Transverse colon (tissue), 4 donors: Measurements from ENCODE around the gene KIZ. TPM values are rescaled to one million over a fixed set of nuclear protein-coding genes. Genes with fewer than 3 reads are reported as not detected.

Experiments
- DNase-seq: peaks from one replicate; pipeline ENCODE4 v3.0.0-alpha.2; 2019
- H3K27ac ChIP-seq, 4 donors: fragments of 200-600 bp; sonication (generic); 2 replicates each; pipeline ENCODE4 v1.5.1; 2016 to 2018; ENCODE audit warnings: inconsistent platforms in 4 of 4
- H3K27me3 ChIP-seq: fragments of 200-600 bp; sonication (generic); 2 replicates; pipeline ENCODE4 v1.5.1; 2017; ENCODE audit warnings: inconsistent platforms
- H3K36me3 ChIP-seq, 4 donors: fragments of 200-600 bp; sonication (generic); 2 replicates each; pipeline ENCODE4 v1.5.1; 2017 to 2019; ENCODE audit warnings: inconsistent platforms in 4 of 4
- H3K4me1 ChIP-seq, 4 donors: fragments of 200-600 bp; sonication (generic); 2 replicates each; pipeline ENCODE4 v1.5.1; 2017 to 2020; ENCODE audit warnings: inconsistent platforms in 4 of 4
- H3K4me3 ChIP-seq, 4 donors: fragments of 200-600 bp; sonication (generic); 1 replicate in 1 of 4; 2 replicates in 3 of 4; pipeline versions ENCODE4 v1.5.1 to v1.6.1; 2017 to 2019; ENCODE audit warnings: inconsistent platforms in 4 of 4
- H3K9me3 ChIP-seq, 2 donors: fragments of 200-600 bp; sonication (generic); 2 replicates each; pipeline ENCODE4 v1.5.1; 2017 to 2019; ENCODE audit warnings: inconsistent platforms in 2 of 2
- CTCF ChIP-seq, 5 experiments: fragments of 200-600 bp in 3 of 5; fragments of 450-650 bp in 2 of 5; sonication (generic) in 3 of 5; IDR thresholded peaks; 1 replicate in 2 of 5; 2 replicates in 3 of 5; pipeline ENCODE4 v1.5.1; 2016 to 2017; ENCODE audit warnings: antibody characterized with exemption in 5 of 5, inconsistent platforms in 3 of 5, mild to moderate bottlenecking in 2 of 5, moderate library complexity in 1 of 5
- EP300 ChIP-seq: sonication (generic); formaldehyde crosslinking; IDR thresholded peaks from one replicate; pipeline ENCODE4 v1.6.1; 2017; ENCODE audit warnings: antibody characterized with exemption, low read depth
- POLR2A ChIP-seq: fragments of 450-650 bp; IDR thresholded peaks from one replicate; pipeline ENCODE4 v1.6.1; 2016; ENCODE audit warnings: antibody characterized with exemption, mild to moderate bottlenecking, moderate library complexity
- POLR2AphosphoS5 ChIP-seq, 3 donors: sonication (generic); formaldehyde crosslinking; IDR thresholded peaks; one replicate each; pipeline ENCODE4 v1.6.1; 2016; ENCODE audit warnings: antibody characterized with exemption in 3 of 3
- WGBS, 2 donors: methylation state at CpG; one replicate each; pipeline ENCODE4 v1.1.5; 2018; ENCODE audit warnings: low coverage in 1 of 2; 5-methylcytosine and 5-hydroxymethylcytosine counted together
- in situ Hi-C, 4 donors: fragments of 200-750 bp; cut with MboI; loops; one replicate each; pipeline versions ENCODE4 v1.15.0 to v1.15.1; 2017; ENCODE audit warnings: low sequenced_read_pairs in 3 of 4, low pct_ligation_motif_present in 1 of 4, low pct_unique_long_range_greater_than_20kb in 1 of 4
- intact Hi-C: fragments of 100-400 bp; cut with DNase I; formaldehyde crosslinking; loops from one replicate; pipeline ENCODE4 v1.15.1; 2023; ENCODE audit warnings: low total_unique reads
- total RNA-seq, 4 donors: library from RNA; depleted of rRNA; stranded (reverse); fragments of >200 nt; gene quantifications; one replicate each; pipeline ENCODE4 v1.1.0, GENCODE V29; 2016

Gene KIZ
- total RNA-seq, 4 donors from 2014 or later = 24.3 to 95.9 (median 36.9) TPM

- H3K4me3 ChIP-seq = no peak overlapping the region
- no peaks in the 10 kb centered on the region for H3K4me1 ChIP-seq
- in situ Hi-C loops = no loop called here
- intact Hi-C loops = no loop called here
- H3K9me3 ChIP-seq = no peaks in the 10 kb centered on the region
- DNase-seq = no peak
- WGBS, 2 donors = 93% methylated on average over 3 to 16 of the region's 16 CpGs
- H3K27me3 ChIP-seq = no peaks in the 10 kb centered on the region
- TF ChIP-seq POLR2AphosphoS5 (IDR thresholded peaks at IDR 0.05) (no peak), POLR2A (no peak), EP300 (no peak), CTCF (IDR thresholded peaks at IDR 0.05) (no peak)
- peak overlapping the region in 2 of 4 donors; percentile 0 to 15 for H3K27ac ChIP-seq
- H3K36me3 ChIP-seq = peaks cover 0 to 8% (median 4%) of the 10 kb centered on the region in 4 donors
Measured at GRCh38 chr20:21133917-21134622, 8.2 kb downstream of the KIZ start.

DNA sequence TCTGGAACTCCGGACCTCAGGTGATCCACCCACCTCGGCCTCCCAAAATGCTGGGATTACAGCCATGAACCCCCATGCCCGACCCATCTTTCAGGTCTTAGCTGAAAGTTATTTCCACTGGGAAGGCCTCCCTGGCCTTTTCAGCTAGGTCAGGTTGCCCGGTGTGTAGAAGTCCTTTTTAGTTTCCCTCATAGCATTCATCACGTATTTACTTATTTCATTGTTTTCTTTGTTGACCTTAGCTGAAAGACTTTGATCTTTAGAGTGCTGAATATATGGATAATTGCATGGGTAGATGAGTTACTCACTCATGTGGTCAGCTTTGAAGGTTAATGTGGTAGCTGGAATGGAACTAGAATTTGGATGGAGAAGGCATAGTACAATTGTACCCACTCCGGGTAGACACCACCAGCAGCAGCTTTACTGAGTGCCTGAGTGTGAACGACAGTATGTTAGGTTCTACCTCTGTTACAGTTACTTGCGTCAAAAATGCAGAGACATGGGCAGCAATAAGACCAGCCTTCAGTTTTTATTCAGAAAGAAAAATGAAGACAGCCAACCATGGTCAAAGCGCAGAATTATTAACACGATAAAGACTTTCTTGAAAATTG is 9.1 kb downstream of the KIZ start:
- WGBS, 2 donors = 89 to 95% methylated on average over 5 to 10 of the region's 10 CpGs
- DNase-seq = no peak
- Histone ChIP-seq H3K27me3 (no peaks in the 10 kb centered on the region), H3K9me3 (no peaks in the 10 kb centered on the region), H3K27ac (no peak overlapping the region), H3K4me3 (no peak overlapping the region), H3K36me3 (peaks cover 0 to 11% (median 4%) of the 10 kb centered on the region in 4 donors), H3K4me1 (no peaks in the 10 kb centered on the region)
- intact Hi-C loops = no loop called here
- in situ Hi-C loops = no loop called here
- no peak for TF ChIP-seq EP300
- TF ChIP-seq POLR2A = no peak
- TF ChIP-seq POLR2AphosphoS5 (IDR thresholded peaks at IDR 0.05) = no peak
- no peak for TF ChIP-seq CTCF (IDR thresholded peaks at IDR 0.05)

DNA sequence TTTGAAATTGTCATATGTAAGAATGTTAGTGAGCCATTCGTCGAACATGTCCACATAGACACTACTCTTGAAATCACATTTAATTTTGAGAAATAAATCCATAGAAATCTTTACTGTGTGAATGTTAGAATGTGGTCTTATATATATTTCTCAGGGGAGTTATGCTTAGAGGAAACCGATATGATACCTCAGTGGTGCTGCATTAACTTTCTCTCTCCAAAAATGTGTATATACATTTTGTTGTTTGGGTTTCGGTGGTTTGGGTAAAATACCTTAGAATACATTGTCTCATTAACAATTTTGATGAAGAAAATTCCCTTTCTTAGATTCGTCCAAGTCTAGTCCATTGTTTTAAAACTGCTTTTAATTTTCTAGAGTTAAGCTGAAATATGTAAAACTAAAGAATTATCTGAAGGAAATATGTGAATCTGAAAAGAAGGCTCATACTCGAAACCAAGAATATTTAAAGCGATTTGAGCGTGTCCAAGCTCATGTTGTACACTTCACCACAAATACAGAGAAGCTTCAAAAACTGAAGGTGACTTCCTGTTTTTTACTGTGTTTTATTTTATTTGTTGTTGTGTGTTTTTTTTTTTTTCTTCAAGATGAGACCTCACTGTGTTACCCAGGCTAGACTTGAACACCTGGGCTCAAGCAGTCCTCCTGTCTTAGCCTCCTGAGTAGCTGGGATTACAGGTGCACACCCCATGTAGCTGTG is 10.3 kb downstream of the KIZ start:
- TF ChIP-seq POLR2AphosphoS5 (IDR thresholded peaks at IDR 0.05) (no peak), POLR2A (no peak), CTCF (IDR thresholded peaks at IDR 0.05) (no peak), EP300 (no peak)
- H3K27ac ChIP-seq = no peak overlapping the region
- intact Hi-C loops = no loop called here
- no peaks in the 10 kb centered on the region for H3K27me3 ChIP-seq
- no peak for DNase-seq
- H3K36me3 ChIP-seq = peaks cover 0 to 12% (median 4%) of the 10 kb centered on the region in 4 donors
- WGBS, 2 donors = 91 to 98% methylated on average over 8 of the region's 8 CpGs
- H3K9me3 ChIP-seq = no peaks in the 10 kb centered on the region
- no peaks in the 10 kb centered on the region for H3K4me1 ChIP-seq
- no peak overlapping the region for H3K4me3 ChIP-seq
- in situ Hi-C loops = no loop called here

DNA sequence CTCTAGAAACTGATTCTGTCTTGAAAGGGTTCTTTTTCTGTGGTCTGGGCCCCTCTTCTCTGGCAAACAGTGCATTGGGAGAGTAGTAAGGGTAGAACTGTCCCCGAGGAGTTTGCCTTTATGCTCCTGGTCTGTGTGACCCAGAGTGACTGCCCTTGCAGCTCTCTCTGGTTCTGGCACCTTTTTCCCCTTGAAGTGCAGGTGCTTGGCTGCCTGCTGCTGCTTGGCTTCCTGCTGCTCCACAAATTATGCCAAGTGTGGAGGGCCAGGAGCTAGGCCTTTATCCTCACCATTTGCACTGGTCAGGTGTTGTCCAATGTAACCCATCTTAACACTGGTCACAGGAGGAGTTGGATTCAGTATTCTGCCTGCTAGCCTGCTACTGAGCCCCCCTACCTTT is 11.2 kb downstream of the KIZ start:
- Histone ChIP-seq H3K4me3 (no peak overlapping the region), H3K9me3 (no peaks in the 10 kb centered on the region), H3K4me1 (no peaks in the 10 kb centered on the region), H3K27me3 (no peaks in the 10 kb centered on the region), H3K36me3 (peaks cover 0 to 10% (median 4%) of the 10 kb centered on the region in 4 donors), H3K27ac (no peak overlapping the region)
- WGBS, 2 donors = 80 to 83% methylated on average over 1 of the region's 1 CpG
- in situ Hi-C loops (no loop called here), intact Hi-C loops (no loop called here)
- TF ChIP-seq POLR2A (no peak), EP300 (no peak), POLR2AphosphoS5 (IDR thresholded peaks at IDR 0.05) (no peak), CTCF (IDR thresholded peaks at IDR 0.05) (no peak)
- no peak for DNase-seq
